A549 treated with dexamethasone at 1 μM for 4 hours (cell line): ENCODE measurements around the gene ARL14EP. TPM values are rescaled to one million over a fixed set of nuclear protein-coding genes. Genes with fewer than 3 reads are reported as not detected.

ENCODE experiments used
- total RNA-seq: library from RNA; stranded (reverse); fragments of 200-300 nt; extraction: Qiagen RNA extraction; gene quantifications from 5 replicates; pipeline ENCODE4 v1.2.3, GENCODE V29; 2022

The ARL14EP gene
- total RNA-seq: 13.2 to 13.9 TPM (median 13.4 TPM) in 5 replicates

GRCh38 chr11:30322826-30323710 is at the start of gene ARL14EP:
TSS of gene ARL14EP (plus strand) at chr11:30323104. CDS start at chr11:30330949, 7,845 bp downstream.

Other genes with a start within 250 kb of the ARL14EP start
- not detected in 5 replicates for gene FSHB, start 92.1 kb upstream of the ARL14EP start, total RNA-seq